ENCODE measurements around the gene DAZAP2.
"Not testable (repeated sequence)": the region's sequence is repeated elsewhere in the genome, so short reads cannot be mapped to it uniquely, and the experiment has no call there.

DAZAP2 gene

DNA sequence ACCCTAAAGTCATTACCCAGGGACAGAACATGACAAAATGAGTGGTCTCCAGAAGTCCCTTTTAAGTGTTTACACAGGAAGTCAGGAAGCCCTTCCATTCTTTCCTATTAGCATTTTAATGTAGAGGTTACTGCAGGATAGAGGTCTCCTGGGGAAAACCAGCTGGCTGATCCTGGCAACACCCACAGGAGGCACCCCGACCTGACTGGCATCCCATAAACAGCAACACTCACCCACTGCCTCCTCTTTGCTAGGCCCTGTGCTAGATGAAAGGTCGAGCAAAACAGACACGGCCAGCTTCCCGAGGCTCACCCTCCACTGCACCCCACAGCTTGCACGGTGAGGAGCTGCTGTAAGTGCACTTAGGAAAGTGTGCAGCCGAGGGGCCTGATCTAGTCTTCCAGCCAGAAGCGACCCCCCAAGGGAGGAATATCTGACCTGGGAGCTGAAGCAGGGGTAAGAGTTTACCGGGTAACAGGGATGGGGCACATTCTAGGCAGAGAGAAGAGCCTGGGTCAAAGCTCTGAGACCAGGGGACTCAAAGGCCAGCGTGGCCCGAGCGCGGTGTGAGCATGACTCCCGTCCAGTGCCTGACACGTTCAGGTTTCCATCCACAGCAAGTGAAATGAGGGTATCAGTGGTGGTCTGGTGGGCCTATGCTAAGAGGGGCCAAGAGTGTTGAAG lies 9.0 kb downstream of the DAZAP2 start:
- DNase-seq (ENCODE audit: low spot score) = no peak

DNA sequence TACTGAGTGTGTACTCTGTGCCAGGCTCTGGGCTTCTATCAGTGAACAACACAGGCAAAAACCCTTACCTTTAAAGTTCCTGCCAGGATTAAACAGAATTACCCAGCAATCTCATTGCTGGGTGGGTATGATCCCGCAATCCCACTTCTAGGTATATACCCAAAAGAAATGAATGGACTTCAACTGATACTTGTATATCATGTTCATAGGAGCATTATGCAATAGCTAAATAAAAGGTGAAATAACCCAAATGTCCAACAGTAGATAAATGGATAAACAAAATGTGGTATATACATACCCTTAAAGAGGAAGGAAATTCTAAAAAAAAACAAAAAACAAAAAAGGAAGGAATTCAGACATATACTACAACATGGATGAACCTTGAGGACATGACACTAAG lies 14.7 kb downstream of the DAZAP2 start:
- DNase-seq (ENCODE audit: low spot score) = no peak

DNA sequence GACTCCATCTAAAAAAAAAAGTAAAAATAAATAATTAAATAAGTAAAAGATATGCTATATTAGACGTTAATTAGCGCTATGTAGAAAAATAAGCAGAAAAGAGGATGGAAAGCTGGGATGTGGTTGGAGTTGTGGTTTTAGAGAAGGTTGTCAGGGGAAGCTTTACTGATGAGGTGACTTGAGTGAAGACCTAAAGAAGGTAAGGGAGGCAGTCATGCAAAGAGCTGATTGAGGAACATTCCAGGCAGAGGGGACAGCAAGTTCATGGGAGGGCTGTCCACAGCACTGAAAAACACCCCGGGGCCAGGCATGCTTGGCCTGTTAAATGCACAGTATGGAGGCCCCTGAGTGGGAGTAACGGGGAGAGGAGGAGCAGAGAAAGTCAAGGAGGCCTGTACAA lies 15.9 kb downstream of the DAZAP2 start:
- no peak for DNase-seq (ENCODE audit: low spot score)

DNA sequence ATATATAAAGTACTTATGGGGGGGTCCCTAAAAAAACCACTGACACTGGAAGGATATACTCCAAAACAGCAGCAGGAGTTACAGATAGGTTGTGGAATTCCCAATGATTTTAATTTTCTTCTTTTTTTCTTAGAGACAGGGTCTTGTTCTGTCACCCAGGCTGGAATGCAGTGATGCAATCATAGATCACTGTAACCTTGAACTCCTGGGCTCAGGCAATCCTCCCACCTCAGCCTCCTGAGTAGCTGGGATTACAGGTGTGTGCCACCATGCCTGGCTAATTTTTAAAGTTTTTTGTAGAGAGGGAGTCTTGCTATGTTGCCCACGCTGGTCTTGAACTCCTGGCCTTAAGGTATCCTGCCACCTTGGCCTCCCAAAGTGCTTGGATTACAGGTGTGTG lies 21.0 kb downstream of the DAZAP2 start:
- not testable (repeated sequence) for DNase-seq (ENCODE audit: low spot score)

DNA sequence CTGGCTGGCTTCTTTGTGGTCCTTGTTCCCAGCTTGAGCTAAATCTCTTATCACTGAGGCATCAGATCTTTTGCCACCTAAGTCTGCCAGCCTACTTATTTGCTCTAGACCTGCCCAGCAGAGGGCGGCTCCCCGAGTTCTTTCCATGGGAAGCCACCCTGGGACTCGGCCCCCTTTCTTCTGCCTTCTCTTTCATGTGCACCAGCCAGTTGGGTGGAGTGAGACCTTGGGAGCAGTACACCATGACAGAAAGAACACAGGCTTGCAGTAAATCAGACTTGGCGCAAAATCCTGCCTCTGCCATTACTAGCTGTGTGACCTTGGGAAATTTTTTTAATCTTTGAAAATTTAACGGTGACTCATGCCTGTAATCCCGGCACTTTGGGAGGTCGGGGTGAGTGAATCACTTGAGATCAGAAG lies 24.1 kb downstream of the DAZAP2 start:
- DNase-seq (ENCODE audit: low spot score) = no peak

DNA sequence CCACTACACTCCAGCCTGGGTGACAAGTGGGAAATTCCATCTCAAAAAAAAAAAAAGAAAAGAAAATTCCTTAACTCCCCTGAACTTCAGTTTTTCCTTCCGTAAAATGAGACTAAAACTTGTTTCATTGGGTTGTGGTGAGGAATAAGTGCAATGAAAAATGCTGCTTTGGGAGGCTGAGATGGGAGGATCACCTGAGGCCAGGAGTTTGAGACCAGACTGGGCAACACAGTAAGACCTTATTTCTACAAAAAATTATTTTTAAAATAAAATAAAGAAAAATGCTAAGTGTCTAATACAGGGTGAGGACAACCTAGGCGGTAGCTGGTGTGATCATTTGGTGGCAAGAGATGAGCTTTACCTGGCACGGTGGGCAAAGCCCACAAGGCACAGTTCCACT lies 24.7 kb downstream of the DAZAP2 start:
- no peak for DNase-seq (ENCODE audit: low spot score)

DNA sequence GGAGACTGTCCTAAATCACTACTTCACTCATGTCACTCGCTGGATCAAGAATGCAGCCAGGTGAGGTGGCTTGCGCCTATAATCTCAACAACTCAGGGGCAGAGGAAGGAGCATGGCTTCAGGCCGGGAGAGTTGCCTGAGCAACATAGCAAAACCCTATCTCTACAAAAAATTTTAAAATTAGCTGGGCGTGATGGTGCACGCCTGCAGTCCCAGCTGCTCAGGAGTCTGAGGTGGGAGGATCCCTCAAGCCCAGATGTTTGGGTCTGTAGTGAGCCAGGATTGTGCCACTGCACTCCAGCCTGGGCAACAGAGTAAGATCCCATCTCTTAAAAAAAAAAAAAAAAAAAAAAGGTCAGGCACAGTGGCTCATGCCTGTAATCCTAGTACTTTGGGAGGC lies 25.7 kb downstream of the DAZAP2 start:
- no peak for DNase-seq (ENCODE audit: low spot score)

DNA sequence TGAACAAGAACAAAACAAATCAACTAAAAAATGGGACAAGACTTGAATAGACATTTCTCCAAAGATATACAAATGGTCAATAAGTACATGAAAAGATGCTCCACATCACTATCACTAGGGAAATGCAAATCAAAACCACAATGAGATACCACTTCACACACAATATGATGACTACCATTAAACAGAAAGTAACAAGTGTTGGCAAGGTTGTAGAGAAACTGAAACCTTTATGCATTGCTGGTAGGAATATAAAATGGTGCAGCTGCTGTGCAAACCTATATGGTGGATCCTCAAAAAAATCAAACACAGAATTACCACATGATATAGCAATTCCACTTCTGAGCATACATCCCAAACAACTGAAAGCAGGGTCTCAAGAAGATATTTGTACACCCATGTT lies 26.4 kb downstream of the DAZAP2 start:
- DNase-seq (ENCODE audit: low spot score) = no peak

DNA sequence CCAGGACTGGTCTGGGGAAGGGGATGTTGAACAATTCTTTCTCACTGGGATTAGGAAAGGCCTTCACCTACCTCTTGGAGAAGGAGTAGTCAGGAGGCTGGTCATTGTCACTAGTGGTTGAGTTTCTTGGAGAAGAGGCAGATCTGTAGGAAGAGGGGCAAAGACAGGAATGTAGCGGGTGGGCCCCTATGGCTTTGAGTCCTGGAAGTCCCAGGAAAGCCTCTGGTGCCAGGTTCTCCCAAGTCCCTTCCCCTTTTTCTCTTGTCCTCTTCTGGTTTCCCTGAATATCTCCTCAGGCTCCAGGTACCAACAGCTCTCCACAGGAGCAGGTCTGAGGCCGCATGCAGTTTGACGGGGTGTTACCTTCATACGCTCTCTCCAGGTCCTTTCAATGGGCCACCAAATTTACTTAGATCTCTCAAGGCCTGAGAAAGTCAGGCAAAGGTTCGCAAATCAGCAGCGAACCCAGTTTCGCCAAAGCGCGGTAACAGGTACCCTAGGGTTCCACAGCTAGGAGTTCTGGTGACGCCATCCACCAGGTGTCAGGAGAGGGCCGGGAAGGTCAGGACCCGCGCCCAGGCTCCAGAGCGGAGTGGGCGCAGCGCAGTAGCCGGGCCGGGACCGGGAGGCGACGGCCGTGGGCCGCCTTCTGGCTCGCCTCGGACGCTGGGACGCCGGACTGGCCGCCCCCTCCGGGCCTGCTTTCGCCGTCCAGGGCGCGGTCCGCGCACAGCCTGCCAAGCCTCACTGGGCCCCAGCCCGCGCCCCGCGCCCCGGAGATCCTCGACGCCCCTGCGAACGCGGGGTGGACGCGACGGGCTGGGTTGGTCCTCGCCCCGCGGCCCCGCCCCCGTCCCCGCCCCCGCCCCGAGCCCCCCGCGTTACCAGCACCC lies 30.8 kb downstream of the DAZAP2 start:
- no peak for DNase-seq (ENCODE audit: low spot score)

DNA sequence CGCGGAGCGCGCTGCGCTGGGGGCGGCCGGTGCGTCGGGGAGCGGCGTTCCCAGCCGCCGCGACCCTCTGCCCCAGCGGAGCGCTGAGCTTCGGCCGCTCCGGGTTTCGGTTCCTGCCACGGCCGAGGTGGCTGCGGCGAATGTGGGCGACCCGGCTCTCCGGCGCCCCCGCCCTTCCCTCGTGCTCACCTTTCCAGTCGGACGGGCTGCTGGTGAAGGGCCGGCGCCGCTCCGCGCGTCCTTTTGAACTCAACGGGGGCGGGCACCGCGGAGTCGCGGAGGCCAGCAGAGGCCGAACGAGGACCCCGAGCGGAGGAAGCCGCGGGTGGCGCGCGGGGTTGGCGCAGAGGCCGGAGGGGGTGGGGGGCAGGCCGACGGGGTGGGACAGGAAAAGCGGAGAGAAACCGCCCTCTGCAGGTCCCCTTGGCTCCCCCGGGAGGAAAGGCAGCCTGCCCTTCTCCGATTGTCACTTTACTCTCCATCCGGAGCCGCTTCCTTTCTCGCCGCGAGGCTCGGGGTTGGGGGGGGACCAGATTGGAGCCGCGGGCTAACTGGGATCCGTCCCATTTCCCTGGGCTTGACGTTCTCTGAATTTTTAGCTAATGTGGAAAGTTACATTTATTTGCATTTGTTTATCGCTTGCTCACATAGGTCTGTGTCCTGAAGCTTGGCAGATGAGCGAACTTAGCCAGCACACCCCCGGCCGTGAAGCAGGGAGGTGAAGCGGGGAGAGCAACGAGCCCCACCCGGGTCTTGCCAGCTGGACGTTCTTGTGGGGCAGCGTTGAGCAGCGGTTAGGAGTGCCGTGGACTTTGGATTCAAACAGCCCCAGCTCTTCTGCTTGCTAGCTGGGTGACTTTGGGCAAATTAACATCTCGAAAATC lies 31.7 kb downstream of the DAZAP2 start, which contains the start of gene SMAGP:
Gene SMAGP, minus strand, starts transcription at position 349 of the 884 bp plus-strand sequence. CDS start 1,137 bp downstream, outside the sequence.
- peak; percentile 53 for DNase-seq (ENCODE audit: low spot score)

DNA sequence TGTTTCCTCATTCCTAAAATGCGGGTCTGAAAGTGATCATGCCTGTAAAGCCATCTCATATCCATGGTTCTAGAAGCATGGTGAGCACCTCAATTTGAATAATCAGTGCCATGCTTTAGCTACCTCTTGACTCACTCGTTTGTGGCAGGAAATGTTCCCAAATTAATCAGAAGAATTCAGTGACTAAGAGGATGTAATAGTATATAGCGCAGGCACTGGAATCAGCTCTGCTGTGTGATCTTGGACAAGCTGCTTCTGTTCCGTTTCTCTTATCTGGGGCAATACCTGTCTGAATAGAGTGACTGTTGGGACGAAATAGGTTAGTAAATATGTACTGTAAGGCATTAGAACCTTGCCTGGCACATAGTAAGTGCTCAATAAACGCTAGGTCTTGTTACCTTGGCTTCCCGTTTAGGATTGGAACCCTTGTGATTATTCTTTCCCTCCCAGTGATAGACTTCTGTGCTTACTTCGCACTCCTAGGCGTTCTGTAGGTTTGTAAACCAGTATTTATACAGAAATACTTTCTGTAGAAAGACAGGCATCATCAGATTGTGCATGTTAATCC lies 32.4 kb downstream of the DAZAP2 start:
- DNase-seq (ENCODE audit: low spot score) = peak; percentile 88

DNA sequence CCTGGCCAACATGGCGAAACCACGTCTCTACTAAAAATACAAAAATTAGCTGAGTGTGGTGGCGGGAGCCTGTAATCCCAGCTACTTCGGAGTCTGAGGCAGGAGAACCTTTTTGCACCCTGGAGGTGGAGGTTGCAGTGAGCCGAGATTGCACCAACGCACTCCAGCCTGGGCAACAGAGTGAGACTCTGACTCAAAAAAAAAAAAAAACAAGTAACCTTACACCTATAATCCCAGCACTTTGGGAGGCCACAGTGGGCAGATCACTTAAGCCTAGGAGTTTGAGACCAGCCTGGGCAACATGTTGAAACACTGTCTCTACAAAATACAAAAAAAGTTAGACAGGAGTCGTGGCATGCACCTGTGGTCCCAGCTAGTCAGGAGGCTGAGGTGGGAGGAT lies 34.2 kb downstream of the DAZAP2 start:
- DNase-seq (ENCODE audit: low spot score) = not testable (repeated sequence)

DNA sequence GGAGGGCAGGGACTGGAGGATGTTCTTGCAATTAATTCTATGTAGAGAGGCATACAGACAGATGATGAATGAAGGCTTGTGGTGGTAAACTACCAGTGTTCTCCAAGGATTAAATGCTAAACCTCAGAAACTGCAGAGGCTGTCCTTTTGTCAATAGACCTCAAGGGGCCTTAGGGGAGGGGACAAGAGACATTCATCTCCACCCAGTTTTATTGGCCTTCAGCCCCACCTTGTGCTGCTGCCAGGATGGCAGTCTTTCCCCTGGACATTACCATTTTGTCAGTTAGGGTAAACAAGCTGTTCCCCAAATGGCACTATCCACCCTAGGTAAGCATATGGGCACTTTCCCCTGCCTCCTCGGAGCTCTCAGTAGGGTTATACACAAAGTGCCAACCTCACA lies 36.5 kb downstream of the DAZAP2 start:
- DNase-seq (ENCODE audit: low spot score) = no peak

DNA sequence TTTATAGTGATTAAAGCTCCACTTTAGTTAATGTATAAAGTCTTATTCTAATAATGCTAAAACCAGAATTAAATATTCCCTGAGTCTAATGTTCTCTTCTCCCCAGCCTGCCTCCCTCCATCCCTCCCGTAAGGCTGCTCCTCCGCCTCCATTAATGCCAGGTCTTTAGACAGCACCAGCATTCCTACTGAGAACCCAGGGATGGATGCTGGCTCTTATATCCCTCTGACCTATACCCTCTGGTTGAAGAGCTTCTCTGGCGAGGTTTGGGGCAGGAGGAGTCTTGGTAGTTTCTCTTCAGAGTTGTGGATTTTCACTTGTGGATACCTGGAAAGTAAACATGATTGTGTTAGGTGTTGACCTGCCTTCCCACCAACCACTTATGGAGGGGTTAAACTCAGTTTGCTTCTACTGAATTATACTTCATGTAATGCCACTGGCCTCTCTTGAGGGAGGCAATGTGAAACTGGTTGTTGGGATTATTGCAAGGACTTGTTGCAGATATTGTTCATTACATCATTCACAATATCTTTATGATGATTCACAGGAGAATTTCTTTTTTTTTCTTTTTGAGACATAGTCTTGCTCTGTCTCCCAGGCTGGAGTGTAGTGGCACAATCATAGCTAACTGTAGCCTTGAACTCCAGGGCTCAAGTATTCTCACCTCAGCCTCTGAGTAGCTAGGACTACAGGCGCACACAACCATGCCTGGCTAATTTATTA lies 42.7 kb downstream of the DAZAP2 start:
- DNase-seq (ENCODE audit: low spot score) = no peak

DNA sequence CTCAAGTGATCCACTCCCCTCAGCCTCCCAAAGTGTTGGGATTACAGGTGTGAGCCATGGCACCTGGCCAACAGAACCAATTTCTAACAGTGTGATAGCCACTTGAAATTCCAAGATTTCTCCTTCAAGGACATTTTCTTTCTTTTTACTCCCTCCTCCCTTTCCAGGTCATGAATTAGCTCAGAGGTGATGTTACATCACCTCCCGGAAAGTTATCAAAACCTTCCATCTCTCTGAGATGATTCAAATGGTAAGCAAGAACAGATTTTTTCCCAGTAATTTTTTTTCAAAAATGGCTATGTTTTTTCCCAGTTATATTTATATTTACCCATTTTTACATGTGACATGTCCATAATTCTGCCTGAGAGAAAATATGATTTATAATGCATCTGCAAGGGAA lies 47.2 kb downstream of the DAZAP2 start:
- no peak for DNase-seq (ENCODE audit: low spot score)

DNA sequence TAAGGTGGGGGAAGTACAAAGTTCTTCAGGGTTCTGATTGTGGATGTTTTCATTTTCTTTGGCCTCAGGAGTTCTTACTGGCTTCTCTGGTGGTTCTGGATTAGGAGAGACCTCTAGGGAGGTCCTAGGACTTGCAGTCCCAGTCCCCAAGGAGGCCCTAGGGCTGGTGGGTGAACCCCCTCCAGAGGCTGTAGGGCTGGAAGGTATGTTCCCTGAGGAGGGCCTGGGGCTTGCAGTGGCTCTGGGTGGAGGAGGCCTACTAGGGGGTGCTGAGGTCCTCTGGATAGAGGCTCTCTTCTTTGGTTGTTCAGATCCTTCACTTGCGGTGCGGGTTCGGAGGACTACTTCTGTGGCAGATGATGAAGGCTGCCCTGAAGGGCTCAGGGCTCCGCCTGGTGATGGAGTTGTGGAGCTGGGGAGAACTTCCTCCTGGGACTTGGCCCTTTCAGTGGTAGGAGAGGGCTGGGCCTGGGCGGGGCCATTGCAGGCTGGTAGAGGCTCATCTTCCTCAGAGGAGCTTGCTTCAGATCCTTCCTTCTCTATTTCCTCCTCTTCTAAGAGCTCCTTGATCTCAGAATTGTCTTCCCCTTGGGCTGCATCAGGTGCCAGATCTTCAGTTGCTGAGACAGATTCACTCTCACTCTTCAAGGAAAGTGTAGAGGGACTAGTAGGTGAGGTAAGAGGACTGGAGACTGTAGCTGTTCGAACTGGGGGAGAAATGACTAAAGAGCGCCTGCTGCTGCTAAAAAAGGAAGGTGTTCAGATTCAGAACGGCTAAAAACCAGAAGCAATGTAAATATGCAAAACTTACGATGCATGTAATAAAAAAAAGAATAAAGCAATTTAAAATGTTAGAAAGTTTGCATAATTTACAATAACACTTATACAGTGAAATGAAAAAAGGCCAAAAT lies 53.2 kb downstream of the DAZAP2 start:
- DNase-seq (ENCODE audit: low spot score) = not testable (repeated sequence)

Data from kidney capillary endothelial cell (primary cell).